MM.1S (cell line): Measurements from ENCODE around the gene RAPGEF4.

Source experiments
- DNase-seq: peaks from one replicate; pipeline ENCODE4 v3.0.0-alpha.2; 2015
- H2AFZ ChIP-seq: fragments of 300-600 bp; sonication (generic); 2 replicates; pipeline ENCODE4 v1.6.0; 2016; ENCODE audit warnings: antibody characterized with exemption, low read length
- H3F3A ChIP-seq: fragments of 300-600 bp; sonication (generic); 2 replicates; pipeline ENCODE4 v1.6.1; 2016; ENCODE audit warnings: mild to moderate bottlenecking, antibody characterized with exemption, low read length, moderate library complexity, mixed read lengths; ENCODE audit not compliant: insufficient read depth
- H3K27ac ChIP-seq: fragments of 300-600 bp; sonication (generic); 2 replicates; pipeline ENCODE4 v1.5.1; 2016; ENCODE audit warnings: mild to moderate bottlenecking, low read length
- H3K27me3 ChIP-seq: fragments of 300-600 bp; sonication (generic); replicated peaks from 2 replicates; pipeline ENCODE4 v1.6.0; 2016; ENCODE audit warnings: low read length; ENCODE audit not compliant: insufficient read depth
- H3K36me3 ChIP-seq: fragments of 300-600 bp; sonication (generic); replicated peaks from 2 replicates; pipeline ENCODE4 v1.6.1; 2016; ENCODE audit warnings: mild to moderate bottlenecking, low read length, mixed read lengths; ENCODE audit not compliant: insufficient read depth
- H3K4me1 ChIP-seq: fragments of 300-600 bp; sonication (generic); 2 replicates; pipeline ENCODE4 v1.6.1; 2016; ENCODE audit warnings: low read length, mixed read lengths
- H3K4me2 ChIP-seq: fragments of 300-600 bp; sonication (generic); 2 replicates; pipeline ENCODE4 v1.6.0; 2016; ENCODE audit warnings: low read depth, low read length
- H3K4me3 ChIP-seq: fragments of 300-600 bp; sonication (generic); 2 replicates; pipeline ENCODE4 v1.5.1; 2016; ENCODE audit warnings: low read length, mixed read lengths
- H3K79me2 ChIP-seq: fragments of 300-600 bp; sonication (generic); 2 replicates; pipeline ENCODE4 v1.6.1; 2016; ENCODE audit warnings: mixed run types, low read length, mixed read lengths
- H3K9ac ChIP-seq: fragments of 300-600 bp; sonication (generic); 2 replicates; pipeline ENCODE4 v1.6.1; 2016; ENCODE audit warnings: low read length, mixed read lengths
- H3K9me2 ChIP-seq: fragments of 300-600 bp; sonication (generic); replicated peaks from 2 replicates; pipeline ENCODE4 v1.6.1; 2016; ENCODE audit warnings: mild to moderate bottlenecking, low read length, mixed read lengths; ENCODE audit not compliant: insufficient read depth
- H3K9me3 ChIP-seq: fragments of 300-600 bp; sonication (generic); replicated peaks from 2 replicates; pipeline ENCODE4 v1.6.1; 2016; ENCODE audit warnings: mild to moderate bottlenecking, low read length, mixed read lengths; ENCODE audit not compliant: insufficient read depth
- H4K20me1 ChIP-seq: fragments of 300-600 bp; sonication (generic); 2 replicates; pipeline ENCODE4 v1.6.1; 2016; ENCODE audit warnings: mild to moderate bottlenecking, low read length, moderate library complexity, mixed read lengths; ENCODE audit not compliant: insufficient read depth
- CTCF ChIP-seq: fragments of 300-600 bp; sonication (generic); IDR thresholded peaks from 2 replicates; pipeline ENCODE4 v1.5.1; 2016; ENCODE audit warnings: antibody characterized with exemption, low read length, mixed read lengths
- EZH2 ChIP-seq: fragments of 300-600 bp; sonication (generic); optimal IDR thresholded peaks from 2 replicates; pipeline ENCODE3; 2017; ENCODE audit warnings: low read depth, mild to moderate bottlenecking, antibody characterized with exemption, low read length, mixed read lengths
- EZH2phosphoT487 ChIP-seq: fragments of 300-600 bp; sonication (generic); IDR thresholded peaks from 2 replicates; pipeline ENCODE4 v1.6.1; 2018; ENCODE audit warnings: antibody characterized with exemption, low read length

The RAPGEF4 gene

GRCh38 chr2:172904236-172904635, 168.6 kb downstream of the RAPGEF4 start:
- TF ChIP-seq CTCF (no peak), EZH2 (no peak), EZH2phosphoT487 (no peak)
- H3K36me3 ChIP-seq = no peaks in the 10 kb centered on the region
- H3F3A ChIP-seq = no peaks in the 10 kb centered on the region
- no peaks in the 10 kb centered on the region for H3K27me3 ChIP-seq
- H3K9ac ChIP-seq = no peak overlapping the region
- no peak for DNase-seq
- H3K4me3 ChIP-seq = no peak overlapping the region
- H3K79me2 ChIP-seq = no peaks in the 10 kb centered on the region
- no peak overlapping the region for H3K4me2 ChIP-seq
- H3K4me1 ChIP-seq = no peaks in the 10 kb centered on the region
- H4K20me1 ChIP-seq = no peaks in the 10 kb centered on the region
- H3K27ac ChIP-seq = no peak overlapping the region
- H2AFZ ChIP-seq = no peak overlapping the region
- H3K9me3 ChIP-seq = no peaks in the 10 kb centered on the region
- H3K9me2 ChIP-seq = no peaks in the 10 kb centered on the region

GRCh38 chr2:172905937-172906811, 170.5 kb downstream of the RAPGEF4 start:
- Histone ChIP-seq H3F3A (no peaks in the 10 kb centered on the region), H3K4me3 (no peak overlapping the region), H2AFZ (no peak overlapping the region), H3K27me3 (no peaks in the 10 kb centered on the region), H3K9me2 (no peaks in the 10 kb centered on the region), H3K9ac (no peak overlapping the region), H3K9me3 (no peaks in the 10 kb centered on the region), H4K20me1 (no peaks in the 10 kb centered on the region), H3K4me1 (no peaks in the 10 kb centered on the region), H3K36me3 (no peaks in the 10 kb centered on the region), H3K79me2 (no peaks in the 10 kb centered on the region), H3K27ac (no peak overlapping the region), H3K4me2 (no peak overlapping the region)
- DNase-seq = no peak
- TF ChIP-seq EZH2 = no peak

- Histone ChIP-seq H4K20me1 (no peaks in the 10 kb centered on the region), H3K27ac (no peak overlapping the region), H3K4me2 (no peak overlapping the region), H3K27me3 (no peaks in the 10 kb centered on the region), H3K9ac (no peak overlapping the region), H3K9me3 (no peaks in the 10 kb centered on the region), H3K4me1 (no peaks in the 10 kb centered on the region), H3K36me3 (no peaks in the 10 kb centered on the region), H3K79me2 (no peaks in the 10 kb centered on the region), H2AFZ (no peak overlapping the region), H3K4me3 (no peak overlapping the region), H3K9me2 (no peaks in the 10 kb centered on the region), H3F3A (no peaks in the 10 kb centered on the region)
- TF ChIP-seq EZH2phosphoT487 = no peak
- no peak for TF ChIP-seq EZH2
- TF ChIP-seq CTCF = no peak
- DNase-seq = no peak
Observed at GRCh38 chr2:172908275-172908674, 172.6 kb downstream of the RAPGEF4 start.

GRCh38 chr2:172909454-172909853, 173.8 kb downstream of the RAPGEF4 start:
- TF ChIP-seq EZH2phosphoT487 = no peak
- no peak for TF ChIP-seq CTCF
- no peak for TF ChIP-seq EZH2
- Histone ChIP-seq H3K9ac (no peak overlapping the region), H3K79me2 (no peaks in the 10 kb centered on the region), H2AFZ (no peak overlapping the region), H3K9me2 (no peaks in the 10 kb centered on the region), H3F3A (no peaks in the 10 kb centered on the region), H3K36me3 (no peaks in the 10 kb centered on the region), H3K4me3 (no peak overlapping the region), H3K27ac (no peak overlapping the region), H3K4me2 (no peak overlapping the region), H3K4me1 (no peaks in the 10 kb centered on the region), H3K9me3 (no peaks in the 10 kb centered on the region), H3K27me3 (no peaks in the 10 kb centered on the region), H4K20me1 (no peaks in the 10 kb centered on the region)
- DNase-seq = no peak
